Esophagus squamous epithelium (tissue), 4 donors: ENCODE results near the gene RASGRP4.

Experiments
- POLR2A ChIP-seq, 4 donors: fragments of 450-650 bp; IDR thresholded peaks; one replicate each; pipeline ENCODE4 v1.6.1; 2017; ENCODE audit warnings: antibody characterized with exemption in 4 of 4, mild to moderate bottlenecking in 4 of 4, moderate library complexity in 3 of 4
- TF ChIP-seq, protein P1 (sequence below), 6 experiments: fragments of 450-650 bp in 4 of 6; fragments of 200-600 bp in 2 of 6; sonication (generic) in 2 of 6; IDR thresholded peaks; one replicate each; pipeline ENCODE4 v1.5.1; 2016 to 2019; ENCODE audit warnings: antibody characterized with exemption in 6 of 6, mild to moderate bottlenecking in 4 of 6, moderate library complexity in 4 of 6

DNA sequence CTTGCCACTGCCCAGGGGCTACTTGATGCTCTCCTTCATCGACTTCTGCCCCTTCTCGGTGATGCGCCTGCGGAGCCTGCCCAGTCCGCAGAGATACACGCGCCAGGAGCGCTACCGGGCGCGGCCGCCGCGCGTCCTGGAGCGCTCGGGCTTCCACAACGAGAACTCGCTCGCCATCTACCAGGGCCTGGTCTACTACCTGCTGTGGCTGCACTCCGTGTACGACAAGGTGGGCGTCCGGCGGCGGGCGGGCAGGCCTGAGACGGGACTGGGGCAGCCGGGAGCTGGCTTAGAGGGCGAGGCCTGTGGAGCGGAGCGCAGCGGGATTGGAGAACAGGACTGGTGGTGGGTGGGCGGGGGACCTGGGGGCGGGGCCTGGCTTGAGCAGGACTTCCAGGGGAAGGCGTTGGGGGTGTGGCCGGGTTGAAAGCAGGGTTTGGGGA lies 64.4 kb downstream of the RASGRP4 start:
- TF ChIP-seq POLR2A (IDR thresholded peaks at IDR 0.05) = no peak
- TF ChIP-seq, protein P1, sequence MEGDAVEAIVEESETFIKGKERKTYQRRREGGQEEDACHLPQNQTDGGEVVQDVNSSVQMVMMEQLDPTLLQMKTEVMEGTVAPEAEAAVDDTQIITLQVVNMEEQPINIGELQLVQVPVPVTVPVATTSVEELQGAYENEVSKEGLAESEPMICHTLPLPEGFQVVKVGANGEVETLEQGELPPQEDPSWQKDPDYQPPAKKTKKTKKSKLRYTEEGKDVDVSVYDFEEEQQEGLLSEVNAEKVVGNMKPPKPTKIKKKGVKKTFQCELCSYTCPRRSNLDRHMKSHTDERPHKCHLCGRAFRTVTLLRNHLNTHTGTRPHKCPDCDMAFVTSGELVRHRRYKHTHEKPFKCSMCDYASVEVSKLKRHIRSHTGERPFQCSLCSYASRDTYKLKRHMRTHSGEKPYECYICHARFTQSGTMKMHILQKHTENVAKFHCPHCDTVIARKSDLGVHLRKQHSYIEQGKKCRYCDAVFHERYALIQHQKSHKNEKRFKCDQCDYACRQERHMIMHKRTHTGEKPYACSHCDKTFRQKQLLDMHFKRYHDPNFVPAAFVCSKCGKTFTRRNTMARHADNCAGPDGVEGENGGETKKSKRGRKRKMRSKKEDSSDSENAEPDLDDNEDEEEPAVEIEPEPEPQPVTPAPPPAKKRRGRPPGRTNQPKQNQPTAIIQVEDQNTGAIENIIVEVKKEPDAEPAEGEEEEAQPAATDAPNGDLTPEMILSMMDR (IDR thresholded peaks at IDR 0.05) = peak in 3 of 6 experiments; percentile 37 to 56 (median 47)
